CD4-positive, alpha-beta T cell treated with Interferon alpha-2 for 1 hour (primary cell): Measurements from ENCODE around the gene SLF2.

Source experiments
- DNase-seq, 2 donors: peaks; one replicate each; pipeline ENCODE4 v3.0.0-alpha.2; 2020 to 2022

Gene SLF2

GRCh38 chr10:100912605-100913469 is at the start of gene SLF2:
TSS of gene SLF2 (plus strand) at chr10:100912963. CDS start at chr10:100913111, 148 bp downstream.
- peak; percentile 94 to 95 for DNase-seq

GRCh38 chr10:100863433-100863832 is 49.3 kb upstream of the SLF2 start:
- DNase-seq = no peak

- DNase-seq = no peak
These were observed 48.5 kb upstream of the SLF2 start for GRCh38 chr10:100864036-100864885.

- no peak for DNase-seq
These were observed 47.8 kb upstream of the SLF2 start for GRCh38 chr10:100864978-100865377.

GRCh38 chr10:100866010-100866409 is 46.8 kb upstream of the SLF2 start:
- no peak for DNase-seq

- no peak for DNase-seq
These were observed 46.1 kb upstream of the SLF2 start for GRCh38 chr10:100866575-100867098.

GRCh38 chr10:100867261-100867963 is 45.4 kb upstream of the SLF2 start:
- DNase-seq = no peak

GRCh38 chr10:100868382-100868781 is 44.4 kb upstream of the SLF2 start:
- DNase-seq = no peak

- no peak for DNase-seq
These were observed 43.4 kb upstream of the SLF2 start for GRCh38 chr10:100869399-100869798.

GRCh38 chr10:100872034-100872791 is 40.5 kb upstream of the SLF2 start:
- DNase-seq = peak; percentile 25 to 41

GRCh38 chr10:100873146-100873826 is 39.5 kb upstream of the SLF2 start:
- no peak for DNase-seq

- no peak for DNase-seq
These were observed 38.9 kb upstream of the SLF2 start for GRCh38 chr10:100873827-100874326.

- DNase-seq = no peak
These were observed 37.9 kb upstream of the SLF2 start for GRCh38 chr10:100874702-100875483.

- DNase-seq = no peak
These were observed 37.1 kb upstream of the SLF2 start for GRCh38 chr10:100875484-100876166.

GRCh38 chr10:100876585-100877460 is 35.9 kb upstream of the SLF2 start:
- DNase-seq = no peak

GRCh38 chr10:100877461-100877850 is 35.3 kb upstream of the SLF2 start:
- no peak for DNase-seq

- peak in 1 of 2 donors; percentile 20 for DNase-seq
These were observed 34.4 kb upstream of the SLF2 start for GRCh38 chr10:100878291-100878910.

- DNase-seq = no peak
These were observed 32.9 kb upstream of the SLF2 start for GRCh38 chr10:100879741-100880360.
